Left lung (tissue), 10 donors: ENCODE measurements around the gene MERTK. TPM values are rescaled to one million over a fixed set of nuclear protein-coding genes. Genes with fewer than 3 reads are reported as not detected.
A peak's percentile ranks its signal among the peaks of the same experiment; 100 is the strongest.

Source experiments
- ATAC-seq: fragments of 200-7000 bp; cut with Tn5 transposase; one replicate; pipeline ENCODE4 v1.9.1; 2020; ENCODE audit warnings: moderate library complexity
- DNase-seq, 4 donors: peaks; one replicate each; pipeline ENCODE4 v3.0.0-alpha.2; 2013 to 2020
- H3K27ac ChIP-seq, 2 donors: fragments of 200-600 bp; sonication (generic) in 1 of 2; one replicate each; pipeline versions ENCODE4 v1.5.0 to v1.8.0; 2020 to 2021
- H3K27me3 ChIP-seq, 2 donors: fragments of 200-600 bp; sonication (generic) in 1 of 2; one replicate each; pipeline versions ENCODE4 v1.5.0 to v1.8.0; 2020 to 2021
- H3K36me3 ChIP-seq, 2 donors: fragments of 200-600 bp; sonication (generic) in 1 of 2; one replicate each; pipeline versions ENCODE4 v1.5.0 to v1.8.0; 2020 to 2021
- H3K4me1 ChIP-seq, 2 donors: fragments of 200-600 bp; one replicate each; pipeline ENCODE4 v1.8.0; 2021
- H3K4me3 ChIP-seq, 2 donors: fragments of 200-600 bp; sonication (generic) in 1 of 2; one replicate each; pipeline versions ENCODE4 v1.5.0 to v1.8.0; 2020 to 2021; ENCODE audit warnings: mild to moderate bottlenecking in 1 of 2
- H3K9me3 ChIP-seq, 2 donors: fragments of 200-600 bp; sonication (generic) in 1 of 2; one replicate each; pipeline versions ENCODE4 v1.5.0 to v1.8.0; 2020 to 2021
- intact Hi-C, 2 donors: fragments of 100-400 bp; cut with DNase I; formaldehyde crosslinking; loops; one replicate each; pipeline versions ENCODE4 v1.11.2 to v1.14.2; 2022
- polyA plus RNA-seq, 6 donors: library from polyadenylated mRNA; unstranded; fragments of 120-200 nt; gene quantifications; one replicate each; pipeline ENCODE4 v1.2.1, GENCODE V29; 2013; ENCODE audit not compliant: insufficient read length in 6 of 6
- total RNA-seq, 2 donors: library from RNA; stranded (reverse); fragmentation: NEBNext Ultra II Directional; extraction: Animal tissue kit (Norgen Biotek cat#: 25700); gene quantifications; one replicate each; pipeline ENCODE4 v1.2.1, GENCODE V29; 2021
- TF ChIP-seq, protein P1 (sequence below), 2 donors: fragments of 200-600 bp; sonication (generic) in 1 of 2; IDR thresholded peaks; one replicate each; pipeline versions ENCODE4 v1.5.0 to v1.8.0; 2021; ENCODE audit warnings: antibody characterized with exemption in 2 of 2
- donor health status: DM: no; HTN: yes; CAD: no.
- donor health status: DM: no; HTN: no; CAD: no.

Gene MERTK
- total and polyA plus RNA-seq, 8 donors, result 15.3 to 42.8 (median 19.8) TPM

DNA sequence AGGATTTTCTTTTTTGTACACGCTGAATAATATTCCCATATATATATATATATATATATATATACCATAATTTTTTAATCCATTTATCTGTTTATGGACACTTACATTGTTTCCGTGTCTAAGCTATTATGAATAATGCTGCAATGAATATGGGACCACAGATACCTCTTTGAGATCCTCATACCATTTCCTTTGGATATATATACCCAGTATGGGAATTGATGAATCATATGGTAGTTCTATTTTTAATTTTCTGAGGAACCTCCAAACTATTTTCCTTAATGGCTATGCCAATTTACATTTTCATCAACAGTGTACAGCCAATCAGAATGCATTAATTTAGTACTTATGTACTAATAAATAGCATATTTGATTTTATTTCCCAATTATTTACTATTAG, 53.1 kb downstream of the MERTK start:
- Histone ChIP-seq H3K27me3 (no peaks in the 10 kb centered on the region), H3K27ac (no peak overlapping the region), H3K4me3 (no peak overlapping the region), H3K4me1 (peaks cover 1 to 20% of the 10 kb centered on the region in 2 donors), H3K36me3 (peaks cover 0 to 50% of the 10 kb centered on the region in 2 donors), H3K9me3 (no peaks in the 10 kb centered on the region)
- intact Hi-C loops, result no loop called here
- TF ChIP-seq, protein P1, sequence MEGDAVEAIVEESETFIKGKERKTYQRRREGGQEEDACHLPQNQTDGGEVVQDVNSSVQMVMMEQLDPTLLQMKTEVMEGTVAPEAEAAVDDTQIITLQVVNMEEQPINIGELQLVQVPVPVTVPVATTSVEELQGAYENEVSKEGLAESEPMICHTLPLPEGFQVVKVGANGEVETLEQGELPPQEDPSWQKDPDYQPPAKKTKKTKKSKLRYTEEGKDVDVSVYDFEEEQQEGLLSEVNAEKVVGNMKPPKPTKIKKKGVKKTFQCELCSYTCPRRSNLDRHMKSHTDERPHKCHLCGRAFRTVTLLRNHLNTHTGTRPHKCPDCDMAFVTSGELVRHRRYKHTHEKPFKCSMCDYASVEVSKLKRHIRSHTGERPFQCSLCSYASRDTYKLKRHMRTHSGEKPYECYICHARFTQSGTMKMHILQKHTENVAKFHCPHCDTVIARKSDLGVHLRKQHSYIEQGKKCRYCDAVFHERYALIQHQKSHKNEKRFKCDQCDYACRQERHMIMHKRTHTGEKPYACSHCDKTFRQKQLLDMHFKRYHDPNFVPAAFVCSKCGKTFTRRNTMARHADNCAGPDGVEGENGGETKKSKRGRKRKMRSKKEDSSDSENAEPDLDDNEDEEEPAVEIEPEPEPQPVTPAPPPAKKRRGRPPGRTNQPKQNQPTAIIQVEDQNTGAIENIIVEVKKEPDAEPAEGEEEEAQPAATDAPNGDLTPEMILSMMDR (IDR thresholded peaks at IDR 0.05), result no peak
- ATAC-seq (no peak), DNase-seq (no peak)

DNA sequence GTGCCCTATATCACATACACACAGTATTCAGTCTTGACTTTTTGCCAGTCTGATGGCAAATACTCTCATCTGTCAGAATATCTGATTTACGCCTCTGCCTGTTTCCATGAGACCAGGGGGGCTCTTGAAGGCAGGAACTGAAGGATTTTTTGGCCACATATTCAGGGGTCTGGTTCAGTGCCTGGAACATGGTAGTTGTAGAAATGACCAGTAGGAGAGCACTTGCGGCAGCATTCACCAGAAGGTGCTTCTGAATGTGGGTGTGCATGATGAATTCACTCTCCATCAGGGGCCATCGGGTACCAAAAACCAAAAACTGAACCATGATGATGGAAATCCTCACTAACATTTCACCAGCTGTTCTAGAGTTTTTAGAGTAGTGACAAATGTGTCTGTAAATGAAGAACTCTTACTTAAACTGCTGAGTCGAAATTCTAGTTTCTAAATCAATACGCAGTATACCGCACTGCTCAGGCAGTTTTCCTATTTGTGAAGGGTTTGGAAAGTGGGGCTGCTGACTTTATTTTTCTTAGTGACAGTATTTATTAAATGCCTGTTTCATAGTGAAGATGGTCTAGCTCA, 54.6 kb downstream of the MERTK start:
- no peak for ATAC-seq
- peaks cover 0 to 37% of the 10 kb centered on the region in 2 donors for H3K36me3 ChIP-seq

DNA sequence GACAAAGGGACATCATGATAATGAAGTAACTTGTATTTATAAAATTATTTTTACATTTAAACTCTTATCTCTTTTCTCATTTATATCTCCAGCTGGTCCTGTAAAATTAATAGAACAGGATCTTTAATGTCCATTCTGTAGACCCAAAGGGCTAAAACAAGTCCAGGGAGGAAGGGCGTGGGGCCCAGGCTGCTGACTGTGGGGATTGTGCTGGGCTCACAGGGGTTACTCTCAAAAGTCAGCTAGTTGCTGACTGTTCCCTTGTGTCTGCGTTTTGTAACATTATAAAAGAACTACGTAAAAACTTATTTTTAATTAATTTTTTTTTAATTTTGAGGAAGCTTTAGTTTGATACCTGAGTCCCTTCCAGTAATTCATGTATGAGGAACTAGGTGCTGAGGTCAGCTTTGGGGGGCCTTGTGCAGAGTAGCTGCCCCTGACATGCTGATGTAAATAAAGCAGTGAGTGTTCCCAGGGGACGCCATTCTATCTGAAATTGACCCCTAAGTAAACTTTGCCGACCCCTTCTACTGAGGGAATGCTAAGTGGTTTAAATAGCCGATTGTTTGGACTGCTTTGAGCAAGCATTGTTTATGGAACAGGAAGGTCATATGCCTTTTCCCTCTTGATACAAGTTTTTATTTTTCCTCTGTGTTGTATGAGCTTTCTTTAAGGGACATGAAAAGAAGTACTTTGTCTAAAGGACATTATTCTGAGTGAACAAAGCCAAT, 56.4 kb downstream of the MERTK start:
- peaks cover 0 to 19% of the 10 kb centered on the region in 2 donors for H3K36me3 ChIP-seq
- DNase-seq (no peak), ATAC-seq (no peak)
- H3K4me3 ChIP-seq, result no peak overlapping the region
- no peaks in the 10 kb centered on the region for H3K27me3 ChIP-seq
- peaks cover 0 to 42% of the 10 kb centered on the region in 2 donors for H3K4me1 ChIP-seq
- TF ChIP-seq, protein P1 (IDR thresholded peaks at IDR 0.05), result no peak
- intact Hi-C loops, result no loop called here
- no peak overlapping the region for H3K27ac ChIP-seq
- H3K9me3 ChIP-seq, result no peaks in the 10 kb centered on the region

More for the DNA sequence above, 54.6 kb downstream of the MERTK start:
- TF ChIP-seq, protein P1 (IDR thresholded peaks at IDR 0.05), result no peak
- Histone ChIP-seq H3K4me1 (peaks cover 0 to 33% of the 10 kb centered on the region in 2 donors), H3K27ac (no peak overlapping the region), H3K27me3 (no peaks in the 10 kb centered on the region), H3K4me3 (no peak overlapping the region), H3K9me3 (no peaks in the 10 kb centered on the region)
- no peak for DNase-seq
- intact Hi-C loops, result no loop called here

DNA sequence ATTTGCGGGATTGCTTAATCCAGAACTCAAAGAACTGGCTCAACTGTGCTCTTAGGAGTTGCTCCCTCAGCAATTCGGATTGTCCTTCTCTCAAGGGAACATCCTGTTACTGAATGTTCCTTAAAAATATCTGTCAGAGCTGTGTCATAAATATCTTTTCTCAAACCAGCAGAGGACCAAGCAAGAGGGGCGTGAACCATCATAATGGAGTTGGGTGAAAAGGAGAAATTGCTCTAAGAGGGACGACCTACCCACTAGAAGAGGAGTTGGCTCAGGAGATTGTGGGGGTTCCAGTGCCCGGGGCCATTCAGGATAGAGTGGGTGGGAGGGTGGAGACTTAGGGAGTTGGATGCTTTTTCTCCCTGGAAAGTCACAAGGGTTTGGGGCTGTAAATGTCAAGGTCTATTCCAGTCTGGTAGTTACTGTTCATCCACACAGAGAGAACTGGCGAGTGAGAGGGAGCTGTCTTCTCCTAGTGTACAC, 59.5 kb downstream of the MERTK start:
- Histone ChIP-seq H3K4me3 (no peak overlapping the region), H3K36me3 (peaks cover 0 to 13% of the 10 kb centered on the region in 2 donors), H3K4me1 (peaks cover 0 to 42% of the 10 kb centered on the region in 2 donors), H3K27ac (peak overlapping the region in 1 of 2 donors; percentile 23), H3K27me3 (no peaks in the 10 kb centered on the region), H3K9me3 (no peaks in the 10 kb centered on the region)
- TF ChIP-seq, protein P1 (IDR thresholded peaks at IDR 0.05), result no peak
- peak; percentile 49 for ATAC-seq
- intact Hi-C loops, result no loop called here
- DNase-seq, result no peak

DNA sequence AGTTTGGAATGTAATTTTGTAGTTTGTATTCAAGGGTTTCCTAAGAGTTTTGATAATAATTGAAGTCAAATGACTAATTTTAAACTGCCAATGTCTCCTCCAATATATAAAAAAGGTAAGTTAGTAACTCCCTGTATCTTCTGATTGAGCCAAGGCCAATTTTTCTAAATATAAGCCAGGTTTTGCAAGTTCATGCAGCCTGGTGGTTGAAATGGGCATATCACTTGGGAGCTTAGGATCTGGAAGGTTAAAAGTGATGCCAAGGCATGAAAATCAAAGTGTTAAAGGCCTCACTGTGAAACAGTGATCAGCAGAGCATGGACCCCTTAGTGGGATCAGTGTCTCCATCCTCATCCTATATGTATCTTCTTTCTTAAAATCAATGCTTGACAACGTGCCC, 60.5 kb downstream of the MERTK start:
- Histone ChIP-seq H3K4me1 (peaks cover 0 to 44% of the 10 kb centered on the region in 2 donors), H3K36me3 (peaks cover 0 to 4% of the 10 kb centered on the region in 2 donors), H3K9me3 (no peaks in the 10 kb centered on the region), H3K27ac (no peak overlapping the region), H3K27me3 (no peaks in the 10 kb centered on the region), H3K4me3 (no peak overlapping the region)
- ATAC-seq, result no peak
- no peak for DNase-seq
- TF ChIP-seq, protein P1 (IDR thresholded peaks at IDR 0.05), result no peak
- intact Hi-C loops, result no loop called here
